B cell (primary cell): ENCODE measurements around the gene DLX1. TPM values are rescaled to one million over a fixed set of nuclear protein-coding genes. Genes with fewer than 3 reads are reported as not detected.

Experiments
- ATAC-seq: fragments of 200-7000 bp; cut with Tn5 transposase; one replicate; pipeline ENCODE4 v1.10.0; 2021; ENCODE audit warnings: low read depth, mild to moderate bottlenecking, moderate number of reproducible peaks, moderate library complexity
- CTCF ChIA-PET: fragments of 350-600 bp; sonication (Branson Sonifier 250); formaldehyde crosslinking; loops from one replicate; lab custom pipeline; 2021; ENCODE audit warnings: antibody characterized with exemption, inconsistent platforms; lab: Charles Lee
- POLR2A ChIA-PET: fragments of 350-600 bp; sonication (Branson Sonifier 250); formaldehyde crosslinking; loops from one replicate; lab custom pipeline; 2021; ENCODE audit warnings: antibody characterized with exemption; lab: Charles Lee
- DNase-seq: peaks from one replicate; pipeline ENCODE4 v3.0.0; 2013
- H2AFZ ChIP-seq: 2 replicates; pipeline ENCODE4 v1.6.1; 2012; ENCODE audit warnings: mild to moderate bottlenecking, low read depth, low read length; ENCODE audit not compliant: insufficient read depth, poor library complexity, severe bottlenecking
- H3K27ac ChIP-seq, 2 donors: 1 replicate in 1 of 2; 2 replicates in 1 of 2; pipeline ENCODE4 v1.5.1; 2012 to 2013; ENCODE audit warnings: low read length in 2 of 2, mild to moderate bottlenecking in 2 of 2, moderate library complexity in 1 of 2
- H3K27me3 ChIP-seq, 4 experiments: fragments of 200-600 bp in 1 of 4; sonication (generic) in 1 of 4; replicated peaks in 1 of 4; 1 replicate in 2 of 4; 2 replicates in 2 of 4; pipeline versions ENCODE4 v1.6.1 to v1.7.0; 2013 to 2016; ENCODE audit warnings: low read length in 3 of 4, mild to moderate bottlenecking in 2 of 4, mixed read lengths in 1 of 4, moderate library complexity in 1 of 4; ENCODE audit not compliant: insufficient read depth in 4 of 4, control insufficient read depth in 3 of 4; ENCODE audit errors: control extremely low read depth in 1 of 4
- H3K36me3 ChIP-seq, 2 experiments: replicated peaks in 1 of 2; 1 replicate in 1 of 2; 2 replicates in 1 of 2; pipeline versions ENCODE4 v1.6.1 to v1.7.1; 2013; ENCODE audit warnings: low read length in 1 of 2; ENCODE audit not compliant: insufficient read depth in 2 of 2, control insufficient read depth in 1 of 2; ENCODE audit errors: control extremely low read depth in 1 of 2, extremely low read depth in 1 of 2
- H3K4me1 ChIP-seq, 2 donors: fragments of 200-600 bp in 1 of 2; sonication (generic) in 1 of 2; 1 replicate in 1 of 2; 2 replicates in 1 of 2; pipeline versions ENCODE4 v1.5.1 to v1.6.1; 2013 to 2017; ENCODE audit warnings: low read length in 2 of 2; ENCODE audit not compliant: control insufficient read depth in 2 of 2, insufficient read depth in 2 of 2
- H3K4me2 ChIP-seq: replicated peaks from 2 replicates; pipeline ENCODE3; 2012; ENCODE audit warnings: mild to moderate bottlenecking, low read depth, low read length; ENCODE audit not compliant: poor library complexity, severe bottlenecking
- H3K4me3 ChIP-seq, 5 experiments: fragments of 200-600 bp in 1 of 5; sonication (generic) in 1 of 5; 1 replicate in 3 of 5; 2 replicates in 2 of 5; pipeline versions ENCODE4 v1.5.1 to v1.7.0; 2011 to 2016; ENCODE audit warnings: low read length in 4 of 5, mild to moderate bottlenecking in 4 of 5, low read depth in 2 of 5, control low read depth in 1 of 5, moderate library complexity in 1 of 5; ENCODE audit not compliant: insufficient read depth in 1 of 5; ENCODE audit errors: control extremely low read depth in 1 of 5, extremely low read depth in 1 of 5
- H3K79me2 ChIP-seq: fragments of 200-600 bp; sonication (generic); one replicate; pipeline ENCODE4 v1.6.0; 2016; ENCODE audit warnings: low read length; ENCODE audit not compliant: control insufficient read depth, insufficient read depth
- H3K9ac ChIP-seq: fragments of 200-600 bp; sonication (generic); 2 replicates; pipeline ENCODE4 v1.6.1; 2017; ENCODE audit warnings: mild to moderate bottlenecking, low read length, moderate library complexity
- H3K9me3 ChIP-seq, 3 donors: one replicate each; pipeline versions ENCODE4 v1.6.1 to v1.7.1; 2013; ENCODE audit warnings: low read length in 2 of 3; ENCODE audit not compliant: control insufficient read depth in 2 of 3, insufficient read depth in 1 of 3; ENCODE audit errors: control extremely low read depth in 1 of 3
- H4K20me1 ChIP-seq: 2 replicates; pipeline ENCODE4 v1.6.0; 2012; ENCODE audit warnings: mild to moderate bottlenecking, low read length; ENCODE audit not compliant: insufficient read depth, control insufficient read depth, poor library complexity, severe bottlenecking
- H3K27ac Mint-ChIP-seq: one replicate; pipeline ENCODE4 v1.8.0; 2021; ENCODE audit warnings: mixed read lengths
- H3K27me3 Mint-ChIP-seq: one replicate; pipeline ENCODE4 v1.8.0; 2021; ENCODE audit warnings: mixed read lengths
- H3K4me1 Mint-ChIP-seq: one replicate; pipeline ENCODE4 v1.8.0; 2021; ENCODE audit warnings: mixed read lengths
- H3K4me3 Mint-ChIP-seq: one replicate; pipeline ENCODE4 v1.8.0; 2021; ENCODE audit warnings: mixed read lengths
- H3K9me3 Mint-ChIP-seq: one replicate; pipeline ENCODE4 v1.8.0; 2022; ENCODE audit warnings: mixed read lengths; ENCODE audit not compliant: insufficient read depth
- CTCF ChIP-seq: fragments of 200-600 bp; IDR thresholded peaks from one replicate; pipeline ENCODE4 v1.8.0; 2022; ENCODE audit warnings: antibody characterized with exemption, mild to moderate bottlenecking
- EZH2 ChIP-seq: IDR thresholded peaks from 2 replicates; pipeline ENCODE4 v1.6.1; 2012; ENCODE audit warnings: borderline replicate concordance, low read depth, mild to moderate bottlenecking, moderate library complexity, low read length; ENCODE audit not compliant: insufficient read depth, poor library complexity, severe bottlenecking
- WGBS: methylation state at CpG from one replicate; pipeline ENCODE4 v1.1.5; 2013; ENCODE audit warnings: missing lambda C conversion rate; ENCODE audit not compliant: insufficient coverage; 5-methylcytosine and 5-hydroxymethylcytosine counted together
- intact Hi-C: fragments of 100-400 bp; cut with micrococcal nuclease; formaldehyde crosslinking; loops from one replicate; pipeline ENCODE4 v1.10.0; 2022
- polyA plus RNA-seq: library from polyadenylated mRNA; depleted of rRNA; stranded (reverse); fragments of >200 nt; gene quantifications from 2 replicates; pipeline ENCODE4 v1.2.3, GENCODE V29; 2012
- total RNA-seq, 2 donors: library from RNA; stranded (reverse); fragments of 120-200 nt in 1 of 2; gene quantifications; 1 replicate in 1 of 2; 2 replicates in 1 of 2; pipeline versions ENCODE4 v1.2.3 to v1.2.4, GENCODE V29; 2013 to 2022

The DLX1 gene
- total and polyA plus RNA-seq, 2 donors (not counting 1 experiment from before 2014, with no cell fraction given), result not detected

DNA sequence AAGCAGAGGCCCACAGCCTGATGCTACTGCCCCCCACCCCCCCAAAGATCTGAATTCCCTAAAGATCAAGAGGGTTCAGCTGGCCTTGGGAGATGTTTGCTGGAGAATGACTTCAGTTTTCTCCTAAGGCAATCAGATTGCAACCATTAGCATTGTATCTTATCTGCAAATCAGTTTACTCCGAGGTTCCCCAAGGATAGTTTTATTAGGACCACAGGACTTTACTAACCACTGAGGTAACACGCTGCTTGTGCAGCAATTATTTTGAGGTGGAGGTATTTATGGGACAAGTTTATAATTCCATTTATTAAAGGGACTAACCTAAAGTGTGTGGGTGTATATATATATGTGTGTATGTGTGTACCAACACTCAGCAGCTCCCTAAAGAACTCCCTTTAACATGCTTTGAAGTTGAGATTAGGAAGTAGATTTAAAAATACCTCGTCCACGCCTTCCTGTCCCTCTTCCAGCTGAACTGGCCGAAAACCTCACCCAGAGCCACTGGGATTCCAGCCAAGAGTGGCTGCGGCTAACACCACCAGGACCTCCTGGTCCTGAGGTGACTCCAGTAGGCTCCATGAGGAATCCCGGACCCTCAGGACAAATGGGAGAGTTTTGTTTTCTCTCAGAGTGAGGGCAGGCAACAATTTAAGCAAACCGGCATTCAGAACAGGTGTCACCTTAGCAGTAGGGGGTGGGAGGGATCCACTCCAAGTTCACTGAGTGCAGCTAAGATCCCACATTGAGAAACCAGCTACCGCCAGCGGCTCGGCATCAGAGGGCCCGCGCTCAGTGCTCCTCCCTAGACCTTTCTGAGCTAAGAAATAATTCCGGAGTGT is 3.0 kb upstream of the DLX1 start:
- DNase-seq (peak; percentile 31), ATAC-seq (no peak)
- Histone ChIP-seq H2AFZ (no peak overlapping the region), H3K79me2 (no peaks in the 10 kb centered on the region), H3K9ac (no peak overlapping the region), H3K27me3 (peaks cover 0 to 84% (median 82%) of the 10 kb centered on the region in 4 experiments), H3K27ac (no peak overlapping the region), H3K4me2 (no peak overlapping the region), H3K9me3 (peaks cover 0 to 82% (median 42%) of the 10 kb centered on the region in 3 donors), H3K36me3 (no peaks in the 10 kb centered on the region), H3K4me1 (peaks cover 55 to 72% of the 10 kb centered on the region in 2 donors), H4K20me1 (peaks cover 6% of the 10 kb centered on the region), H3K4me3 (no peak overlapping the region)
- Mint-ChIP-seq H3K27ac (peak overlapping the region; percentile 10), H3K4me3 (no peak overlapping the region), H3K9me3 (no peaks in the 10 kb centered on the region), H3K27me3 (peaks cover 66% of the 10 kb centered on the region), H3K4me1 (peaks cover 38% of the 10 kb centered on the region)
- intact Hi-C loops, result no loop called here
- 22% methylated on average over 9 of the region's 14 CpGs for WGBS
- ChIA-PET POLR2A (interaction anchor here (0.6 to 2.2 kb wide), 2 partner anchors 17 to 238 kb away, joined by 6 to 8 read pairs; no protein-coding TSS in a partner anchor), CTCF (interaction anchor here (1.3 to 10.1 kb wide), 2 partner anchors 9 to 22 kb away, joined by 3 to 58 read pairs; partner anchors contain the start of gene DLX2)
- TF ChIP-seq EZH2, result no peak
- no peak for TF ChIP-seq CTCF
